Fibroblast of upper back skin (primary cell): ENCODE measurements around the gene GALNT13.
"Not testable (repeated sequence)": the region's sequence is repeated elsewhere in the genome, so short reads cannot be mapped to it uniquely, and the experiment has no call there.

ENCODE experiments used
- DNase-seq: peaks from one replicate; pipeline ENCODE4 v3.0.0-alpha.2; 2013

The GALNT13 gene

DNA sequence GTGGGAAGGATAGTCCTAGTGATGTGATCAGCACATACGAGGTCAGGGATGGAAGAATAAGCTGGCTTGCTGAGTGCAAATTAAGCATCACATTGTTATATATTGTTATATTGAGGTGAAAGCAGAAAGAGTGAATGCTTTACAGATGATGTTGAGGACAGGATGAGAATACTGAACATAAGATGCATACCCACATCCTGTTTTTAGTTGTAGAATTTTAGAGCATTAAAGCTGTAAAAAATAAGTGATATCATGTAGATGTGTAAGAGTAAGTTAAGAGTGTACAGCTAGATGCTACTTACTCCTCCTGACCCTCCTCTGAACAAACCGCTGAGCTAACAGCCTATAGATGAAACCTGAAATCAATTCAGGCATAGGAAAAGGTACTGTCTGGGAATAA is 555.7 kb downstream of the GALNT13 start:
- DNase-seq: no peak

DNA sequence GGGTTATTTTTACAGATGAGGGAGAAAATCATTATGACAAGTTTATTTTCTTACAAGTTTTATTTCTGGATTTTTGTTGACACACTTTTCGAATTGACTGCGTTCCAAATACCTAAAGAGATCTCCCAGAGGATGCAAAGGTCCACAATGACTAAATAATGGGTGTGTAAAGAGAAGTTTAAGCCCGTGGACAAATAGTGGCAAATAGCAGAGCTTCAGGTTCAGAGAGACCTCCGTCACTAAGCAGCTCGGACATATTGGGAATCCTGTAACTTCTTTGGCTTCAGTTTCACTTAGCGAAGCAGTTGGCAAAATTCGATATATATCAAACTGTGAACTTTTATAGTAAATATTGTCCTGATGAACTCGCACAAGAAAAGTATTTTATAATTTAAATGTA is 556.3 kb downstream of the GALNT13 start:
- no peak for DNase-seq

DNA sequence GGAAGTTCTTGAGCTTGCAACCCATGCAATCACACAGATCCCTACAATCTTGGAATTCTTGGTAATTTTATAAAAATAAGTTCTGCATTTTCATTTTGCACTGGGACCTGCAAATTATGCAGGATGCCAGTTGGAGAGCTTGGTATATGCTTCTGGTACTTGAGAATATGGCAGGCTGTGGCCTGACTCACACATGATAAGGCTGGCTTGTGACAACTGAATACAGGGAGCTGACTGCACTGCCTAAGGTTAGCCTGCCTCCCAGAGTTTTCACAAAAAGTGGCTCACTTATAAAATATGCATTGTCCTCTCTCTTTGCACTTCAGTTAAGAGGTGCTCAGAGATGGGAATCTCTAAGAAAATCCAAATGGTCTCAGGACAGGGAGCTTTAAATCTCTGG is 561.3 kb downstream of the GALNT13 start:
- DNase-seq: no peak

DNA sequence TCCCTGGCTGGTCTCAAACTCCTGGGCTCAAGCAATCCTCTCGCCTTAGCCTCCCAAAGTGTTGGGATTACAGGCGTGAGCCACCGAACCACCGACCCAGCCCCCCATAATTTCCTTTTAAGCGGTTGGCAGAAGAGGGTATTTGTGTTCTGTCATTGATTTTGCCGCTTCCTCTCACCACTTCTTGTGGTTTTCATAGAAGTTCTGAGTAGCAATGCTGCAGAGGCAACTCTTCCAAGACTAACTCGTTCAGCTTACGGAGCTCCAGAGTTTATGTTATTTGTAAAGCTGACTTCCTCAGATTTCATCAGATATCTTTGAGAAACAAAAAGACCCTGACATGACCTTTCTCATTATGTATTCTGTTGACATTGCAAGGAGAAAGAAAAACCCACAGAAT is 565.4 kb downstream of the GALNT13 start:
- no peak for DNase-seq

DNA sequence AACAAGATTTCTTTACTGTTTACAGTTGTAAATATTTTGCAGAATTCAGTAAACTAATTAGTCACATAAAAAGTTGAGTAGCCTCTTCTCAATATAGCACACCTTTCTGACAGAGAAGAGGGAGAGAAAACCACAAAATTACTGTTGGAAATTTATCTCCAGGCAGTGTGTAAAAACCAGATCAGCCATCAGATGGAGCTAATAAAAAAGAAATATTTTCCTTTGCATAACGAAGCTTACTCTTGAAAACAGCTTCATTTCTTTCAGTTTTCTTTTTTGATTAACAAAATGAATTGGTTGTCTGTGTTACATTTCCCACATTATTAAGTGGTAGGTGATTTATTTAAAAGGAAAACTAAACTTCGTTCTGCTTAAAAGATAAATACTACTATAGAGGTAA is 567.4 kb downstream of the GALNT13 start:
- DNase-seq: peak; percentile 3

DNA sequence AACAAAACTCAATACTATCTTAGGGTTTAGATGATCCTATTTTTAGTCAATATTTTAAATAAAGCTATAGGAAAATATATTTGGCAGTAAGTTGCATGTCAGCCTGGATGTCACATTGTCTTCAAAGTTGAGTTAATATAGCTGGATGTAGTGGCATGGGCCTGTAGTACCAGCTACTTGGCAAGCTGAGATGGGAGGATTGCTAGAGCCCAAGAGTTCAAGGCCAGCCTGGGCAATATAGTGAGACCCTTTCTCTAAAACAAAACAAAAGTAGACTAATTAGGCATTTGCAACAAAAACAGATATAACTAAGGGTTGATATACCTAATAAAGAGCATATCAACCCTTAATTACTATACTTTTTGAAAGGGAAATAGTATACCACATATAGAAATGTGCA is 572.2 kb downstream of the GALNT13 start:
- DNase-seq: no peak

DNA sequence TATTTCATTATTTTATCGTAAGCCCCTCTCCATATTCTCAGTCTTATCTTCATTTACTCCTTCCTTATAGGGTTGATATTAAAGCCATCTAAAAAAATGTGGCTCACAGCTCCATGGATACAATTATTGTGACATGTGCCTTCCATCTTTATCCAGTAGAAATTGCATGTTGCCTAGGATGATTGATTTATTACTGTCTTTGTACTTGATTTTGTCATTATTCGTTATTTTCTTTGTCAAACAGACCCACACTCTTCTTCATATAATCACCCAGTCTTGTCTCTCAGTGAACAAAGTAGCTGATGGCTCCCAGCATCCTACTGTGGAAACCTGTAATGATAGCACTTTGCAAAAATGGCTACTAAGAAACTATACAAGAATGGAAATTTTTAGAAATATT is 574.6 kb downstream of the GALNT13 start:
- DNase-seq: no peak

DNA sequence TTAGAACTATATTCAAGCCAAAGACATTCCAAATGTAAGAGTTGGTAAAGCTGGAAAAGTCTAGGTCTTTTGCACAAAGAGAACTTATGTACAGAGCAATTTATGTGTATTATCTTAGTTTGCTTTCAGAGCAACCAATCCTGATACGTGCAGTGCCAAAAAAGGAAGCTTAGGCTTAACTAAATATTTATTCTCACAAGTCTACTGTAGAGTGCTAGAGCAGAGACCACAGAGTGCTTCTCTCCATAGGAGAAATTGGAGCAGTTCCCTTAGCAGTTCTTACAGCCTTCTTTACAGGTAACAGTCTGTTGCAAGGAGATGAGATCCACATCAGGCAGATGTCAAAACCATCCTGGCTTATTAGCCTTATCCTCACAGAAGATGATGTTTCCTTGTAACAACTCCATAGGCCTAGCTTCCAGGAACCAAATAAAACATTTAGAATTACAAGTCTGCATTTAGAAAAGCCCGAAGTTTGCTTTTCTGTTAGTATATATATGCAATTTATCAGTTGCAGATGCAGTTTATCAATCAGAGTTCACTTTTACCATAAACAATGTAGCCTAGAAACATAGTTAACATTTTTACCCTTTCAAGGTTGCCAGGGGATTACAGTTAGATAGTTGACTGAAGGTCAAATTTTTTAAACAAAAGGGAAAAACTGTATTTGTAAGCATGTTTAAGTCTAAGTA is 576.2 kb downstream of the GALNT13 start:
- no peak for DNase-seq

DNA sequence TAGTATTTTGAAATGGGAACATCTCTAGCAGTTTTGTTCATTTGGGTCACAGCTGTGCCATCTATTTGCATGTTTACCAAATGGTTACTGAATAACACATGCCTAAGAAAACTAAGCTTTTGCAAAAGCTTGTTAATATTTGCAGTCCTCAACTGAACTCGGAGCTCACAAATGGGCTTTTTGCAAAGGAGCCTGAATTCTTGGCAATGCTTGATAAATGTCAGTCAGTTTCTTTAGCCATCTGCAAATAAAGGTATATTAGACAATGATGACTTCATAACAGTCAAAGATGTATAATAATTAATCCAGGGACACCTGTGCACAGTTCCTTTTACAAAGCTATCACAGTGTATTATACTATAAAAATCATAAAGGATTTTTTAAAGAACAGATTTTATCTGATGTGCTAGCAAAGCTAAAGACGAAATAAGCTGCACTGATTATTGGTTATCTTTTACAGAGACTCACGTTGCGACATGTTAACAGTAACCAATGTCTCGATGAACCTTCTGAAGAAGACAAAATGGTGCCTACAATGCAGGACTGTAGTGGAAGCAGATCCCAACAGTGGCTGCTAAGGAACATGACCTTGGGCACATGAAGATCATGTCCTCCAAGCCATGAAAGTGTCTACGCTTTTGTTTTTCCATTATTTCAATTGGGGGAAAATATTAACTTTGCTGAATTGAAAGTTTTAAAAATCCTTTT is 578.4 kb downstream of the GALNT13 start:
- DNase-seq: no peak

DNA sequence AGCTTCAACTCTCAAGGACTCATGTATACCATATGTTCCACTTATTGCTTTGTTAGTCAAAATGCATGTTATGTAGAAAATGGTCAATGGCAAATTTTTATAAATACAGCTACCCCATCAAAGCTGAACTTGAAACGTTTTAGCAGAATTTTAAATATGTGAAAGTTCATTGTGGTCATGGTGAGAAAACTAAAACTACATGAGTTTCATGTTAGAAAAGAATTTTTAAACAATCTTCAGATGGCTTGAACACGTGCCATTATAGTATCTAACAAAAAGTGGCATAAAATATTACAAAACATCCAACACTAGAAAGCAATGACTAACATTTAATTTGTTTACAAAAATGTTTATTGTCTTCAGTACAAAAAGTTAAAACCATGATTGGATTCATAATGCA is 580.7 kb downstream of the GALNT13 start:
- DNase-seq: no peak

DNA sequence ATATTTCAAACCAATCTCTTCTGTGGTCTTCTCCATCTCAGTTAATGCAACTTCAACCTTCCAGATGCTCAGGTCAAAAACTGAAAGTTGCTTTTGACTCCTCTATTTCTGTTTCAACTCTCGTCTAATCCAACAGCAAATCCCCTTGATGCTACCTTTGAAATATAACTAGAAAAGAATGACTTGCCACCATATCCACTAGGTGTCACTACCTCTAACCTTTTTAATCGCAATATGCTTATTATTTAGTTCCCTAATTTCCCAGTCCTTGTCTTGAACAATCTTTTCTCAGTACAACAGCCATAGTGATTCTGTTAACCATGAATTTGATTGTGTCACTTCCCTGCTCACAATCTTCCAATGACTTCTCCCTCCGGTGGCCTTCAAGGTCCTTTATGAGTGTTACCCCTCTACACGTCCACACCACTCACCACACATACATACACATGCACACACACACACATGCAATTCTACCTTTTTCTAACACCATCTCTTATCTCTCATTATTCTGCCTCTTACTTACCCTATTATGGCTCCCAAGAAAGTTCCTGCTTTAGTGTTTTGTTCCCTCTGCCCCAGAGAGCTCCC is 581.3 kb downstream of the GALNT13 start:
- peak; percentile 20 for DNase-seq

DNA sequence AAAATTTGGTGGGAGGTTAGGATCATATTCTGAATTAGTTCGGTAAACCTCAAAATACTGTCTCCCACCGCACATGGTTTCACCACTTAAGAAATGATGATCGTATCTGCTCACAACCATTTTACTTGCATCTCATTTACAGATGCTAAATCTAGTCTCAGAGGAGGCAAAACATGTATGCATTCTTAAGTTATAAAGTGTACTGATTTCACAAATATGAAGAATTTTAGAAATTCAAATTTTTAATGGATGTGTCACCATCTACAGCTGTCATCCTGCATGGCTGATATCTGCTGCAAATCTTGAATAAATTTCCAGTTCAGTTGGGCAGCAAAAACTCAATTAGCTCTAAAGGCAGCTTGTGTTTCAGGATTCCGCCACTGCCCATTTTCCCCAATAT is 583.4 kb downstream of the GALNT13 start:
- DNase-seq: peak; percentile 53

DNA sequence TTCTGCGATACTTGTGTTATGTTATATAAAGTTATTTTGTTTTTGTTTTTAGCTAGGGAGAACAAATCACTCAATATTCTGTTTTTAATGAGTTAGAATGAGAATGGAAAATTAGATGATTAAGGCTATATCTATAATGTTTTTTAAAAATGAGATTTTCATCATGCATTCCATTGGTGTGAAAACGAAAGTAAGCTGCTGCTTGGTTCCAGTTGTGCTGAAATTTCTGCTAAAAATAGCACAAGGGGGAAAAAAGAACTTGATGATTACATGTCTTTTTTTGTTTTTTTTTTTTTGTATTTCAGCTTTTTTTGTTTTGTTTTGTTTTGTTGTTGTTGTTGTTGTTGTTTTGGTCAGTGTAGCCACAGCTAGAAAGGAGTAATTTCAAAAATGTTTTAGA is 584.1 kb downstream of the GALNT13 start:
- peak; percentile 24 for DNase-seq

DNA sequence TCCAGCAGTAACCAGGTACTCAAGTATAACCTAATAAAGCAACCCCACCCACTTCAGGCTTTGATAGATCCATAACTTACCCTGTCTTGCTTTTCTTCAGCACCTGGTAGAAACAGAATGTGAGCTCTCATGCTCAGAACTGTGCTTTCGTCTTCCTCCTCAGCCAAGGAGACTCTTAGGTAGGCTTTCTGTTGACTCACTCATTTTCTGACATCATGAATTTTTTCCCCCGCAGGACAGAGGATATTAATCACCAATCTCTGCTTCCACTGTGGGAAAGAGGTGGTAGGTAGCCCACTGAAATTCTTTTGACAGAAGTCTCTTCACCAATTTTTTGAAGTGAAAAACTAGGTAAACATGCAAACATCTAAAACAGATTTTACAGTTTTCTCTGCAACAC is 585.6 kb downstream of the GALNT13 start:
- DNase-seq: peak; percentile 5

DNA sequence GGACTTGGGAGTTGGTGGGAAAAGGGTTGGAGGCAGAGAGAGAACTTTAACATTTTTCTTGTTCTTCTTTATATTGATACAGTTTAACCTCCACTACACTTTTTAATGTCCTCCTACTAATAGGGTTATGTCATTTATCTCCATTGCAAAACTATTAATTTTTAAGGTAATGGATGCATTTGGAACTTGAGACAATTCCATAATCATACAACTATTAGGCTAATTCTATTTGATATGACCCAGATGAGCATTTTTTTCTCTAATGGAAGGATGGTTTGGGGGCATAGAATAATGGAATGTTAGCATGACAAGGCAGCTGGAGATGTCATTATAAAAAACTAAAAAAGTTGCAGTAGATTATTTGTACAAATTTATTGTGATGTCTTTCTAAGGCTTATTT is 587.6 kb downstream of the GALNT13 start:
- DNase-seq: no peak

DNA sequence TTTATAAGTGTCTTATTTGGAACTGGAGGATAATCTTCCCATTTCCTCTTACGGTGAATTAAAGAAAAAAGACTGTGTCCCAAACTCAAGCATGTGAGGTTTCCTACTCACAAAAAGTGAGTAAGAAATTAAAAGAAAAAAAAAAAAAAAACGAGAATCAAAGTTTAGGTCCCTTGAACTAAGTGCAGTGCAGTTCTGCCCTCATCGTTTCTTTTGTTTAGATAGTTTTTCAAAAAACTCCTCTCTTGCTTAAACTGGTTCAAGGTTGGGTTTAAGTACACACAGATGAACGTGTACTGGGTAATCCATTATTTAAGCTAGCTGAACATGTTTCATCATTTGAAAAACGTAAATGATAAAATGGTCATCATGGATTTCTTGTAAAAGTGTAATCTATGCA is 590.9 kb downstream of the GALNT13 start:
- DNase-seq: no peak

DNA sequence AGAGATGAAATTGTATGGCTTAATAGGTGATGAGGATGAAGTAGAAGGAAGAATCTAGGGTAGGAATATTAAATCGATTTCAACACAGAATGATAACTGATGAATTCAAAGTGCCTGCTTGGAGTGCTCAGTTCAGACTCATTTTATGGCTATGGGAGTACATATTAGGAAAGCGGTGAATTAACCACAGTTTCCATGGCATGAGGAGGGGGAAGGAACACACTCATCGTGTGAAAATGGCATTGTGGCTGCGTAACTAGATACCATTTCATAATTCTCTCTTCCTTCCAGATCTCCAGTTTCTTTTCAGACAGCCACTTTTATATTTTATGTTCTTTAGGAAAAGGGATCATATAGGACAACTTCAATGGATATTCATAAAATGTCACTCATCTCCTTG is 594.5 kb downstream of the GALNT13 start:
- DNase-seq: no peak

DNA sequence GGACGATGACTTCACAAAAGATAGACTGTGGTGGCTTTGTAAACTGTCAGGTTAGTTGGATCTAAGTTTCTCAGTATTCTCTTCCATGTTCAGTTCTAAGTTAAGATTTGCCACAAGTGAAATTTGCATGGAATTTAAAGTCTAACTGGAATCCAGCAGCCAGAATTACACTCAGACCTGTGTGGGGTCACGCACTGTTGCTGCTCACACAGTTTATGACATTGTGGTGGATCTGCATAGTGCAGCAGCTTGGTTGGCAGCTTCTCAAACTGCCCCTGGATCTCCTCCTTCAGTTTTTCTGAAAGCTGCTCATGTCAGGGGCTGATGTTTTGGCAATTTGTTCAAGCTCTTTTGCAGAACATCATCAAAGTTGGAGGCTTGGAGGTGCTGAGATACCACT is 598.7 kb downstream of the GALNT13 start:
- no peak for DNase-seq

DNA sequence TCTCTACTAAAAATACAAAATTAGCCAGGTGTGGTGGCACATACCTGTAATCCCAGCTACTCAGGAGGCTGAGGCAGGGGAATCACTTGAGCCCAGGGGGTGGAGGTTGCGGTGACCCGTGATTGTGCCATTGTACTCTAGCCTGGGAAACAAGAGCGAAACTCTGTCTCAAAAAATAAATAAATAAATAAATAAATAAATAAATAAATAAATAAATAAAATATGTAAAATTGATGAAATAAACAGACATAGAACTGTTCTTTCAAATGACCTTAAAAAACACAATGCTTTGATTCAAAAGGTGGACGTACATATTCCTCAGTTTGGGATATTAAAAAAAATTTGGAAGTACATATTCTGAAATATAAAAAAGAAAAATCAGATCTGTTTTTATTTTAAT is 599.8 kb downstream of the GALNT13 start:
- DNase-seq: not testable (repeated sequence)

DNA sequence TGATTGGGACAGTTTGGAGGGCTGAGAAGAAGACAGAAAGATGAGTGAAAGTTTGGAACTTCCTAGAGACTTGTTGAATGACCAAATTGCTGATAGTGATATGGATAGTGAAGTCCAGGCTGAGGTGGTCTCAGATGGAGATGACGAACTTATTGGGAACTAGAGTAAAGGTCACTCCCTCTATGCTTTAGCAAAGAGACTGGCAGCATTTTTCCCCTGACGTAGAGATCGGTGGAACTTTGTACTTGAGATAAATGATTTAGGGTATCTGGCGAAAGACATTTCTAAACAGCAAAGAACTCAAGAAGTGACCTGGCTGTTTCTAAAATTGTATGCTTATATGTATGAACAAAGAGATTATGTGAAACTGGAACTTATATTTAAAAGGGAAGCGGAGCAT is 605.6 kb downstream of the GALNT13 start:
- no peak for DNase-seq

DNA sequence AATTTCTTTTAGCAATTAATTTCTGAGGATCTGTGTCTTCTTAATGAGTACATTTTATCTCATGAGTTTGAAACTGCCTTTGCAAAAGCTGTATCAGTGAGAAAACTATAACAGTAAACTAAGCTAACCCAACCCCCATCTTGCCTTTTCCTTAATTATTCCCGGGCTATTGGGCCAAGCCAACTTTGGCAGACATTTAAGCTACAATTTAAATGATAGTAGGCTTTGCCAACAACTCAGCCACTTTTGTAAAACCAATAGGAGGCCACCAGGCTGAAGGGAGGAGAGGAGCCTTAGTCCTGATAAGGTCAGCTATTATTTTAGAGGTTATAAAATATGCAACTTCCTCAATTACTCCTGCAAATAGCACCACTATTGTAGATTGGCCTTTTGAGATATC is 608.8 kb downstream of the GALNT13 start:
- DNase-seq: no peak

DNA sequence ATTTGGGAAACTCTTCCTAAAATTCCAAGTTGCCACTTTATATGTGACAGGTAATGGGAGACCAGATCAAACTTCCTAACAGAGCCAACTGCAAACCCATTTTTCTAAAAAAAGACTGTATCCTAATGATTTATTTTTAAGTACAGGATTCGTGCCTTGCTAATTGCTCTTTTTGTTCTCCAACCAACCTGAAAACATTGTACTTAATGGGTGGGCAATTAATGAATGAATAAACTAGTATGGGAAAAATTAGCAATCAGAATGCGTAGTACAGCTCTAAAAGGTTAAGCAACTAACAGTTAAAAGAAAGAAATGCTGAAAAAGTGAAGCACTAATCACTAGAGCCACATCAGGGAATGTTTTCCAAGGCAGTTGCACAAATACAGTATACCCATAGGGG is 609.6 kb downstream of the GALNT13 start:
- DNase-seq: no peak

DNA sequence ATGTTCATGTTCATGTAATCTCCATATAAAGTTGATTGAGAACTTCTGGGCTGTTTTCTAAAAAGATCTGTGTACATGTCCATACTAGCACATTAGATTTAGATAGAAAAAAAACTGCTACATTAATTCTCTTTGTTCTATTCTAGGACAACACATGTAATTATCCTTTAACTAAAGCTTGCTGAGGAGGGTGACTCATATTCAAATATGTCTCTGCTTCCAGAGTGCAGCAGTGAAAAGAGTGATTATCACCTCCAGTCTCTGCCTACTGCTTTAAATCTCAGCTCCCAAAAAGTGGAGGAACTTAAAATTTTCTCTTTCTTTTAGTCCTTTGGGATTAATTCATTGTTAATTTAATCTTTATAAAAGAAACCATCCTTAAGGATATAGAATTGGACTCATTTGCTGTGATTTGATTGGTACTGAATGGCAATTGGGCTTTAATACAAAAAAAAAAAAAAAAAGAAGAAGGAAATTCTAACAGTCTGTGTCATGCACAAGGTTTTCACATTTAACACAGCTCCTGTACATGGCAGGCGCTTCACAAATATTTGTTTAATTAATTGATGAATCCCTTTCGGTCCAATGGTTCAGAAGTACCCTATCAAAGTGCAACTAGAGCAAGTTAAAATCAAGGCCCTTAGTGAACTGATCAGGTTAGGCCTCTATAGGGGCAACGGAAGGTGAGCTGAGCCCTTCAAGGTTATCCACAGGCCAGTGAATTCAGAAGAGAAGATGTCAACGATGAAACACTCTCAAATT is 612.8 kb downstream of the GALNT13 start:
- no peak for DNase-seq

DNA sequence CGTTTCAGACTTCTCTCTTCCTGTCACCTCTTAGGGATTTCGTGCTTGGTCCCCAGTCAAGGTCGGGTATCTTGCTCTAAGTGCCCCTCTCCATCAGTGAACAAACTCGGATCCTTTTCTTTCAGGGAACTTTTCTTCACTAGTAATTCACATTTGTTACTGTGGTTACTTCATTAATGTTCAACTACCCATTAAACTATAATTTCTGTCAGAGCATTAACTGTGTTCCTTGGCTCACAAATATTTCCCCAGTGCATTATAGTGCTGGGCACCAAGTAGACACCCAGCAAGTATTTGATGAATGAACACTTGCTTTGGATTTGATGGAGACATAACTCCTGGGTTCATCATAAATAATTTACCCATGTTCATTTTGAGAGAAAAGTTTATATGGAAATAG is 617.1 kb downstream of the GALNT13 start:
- no peak for DNase-seq
